PC-3 (cell line): ENCODE data around the gene GH1.

ENCODE experiments used
- EZH2 ChIP-seq: fragments of 300-600 bp; sonication (generic); IDR thresholded peaks from one replicate; pipeline ENCODE4 v1.6.1; 2017; ENCODE audit warnings: antibody characterized with exemption, mild to moderate bottlenecking, low read length; ENCODE audit not compliant: unreplicated experiment
- TF ChIP-seq, protein P1 (sequence below): fragments of 300-600 bp; sonication (generic); conservative IDR thresholded peaks from 2 replicates; pipeline ENCODE4 v1.5.1; 2017; ENCODE audit warnings: antibody characterized with exemption, low read depth, mild to moderate bottlenecking, low read length

DNA sequence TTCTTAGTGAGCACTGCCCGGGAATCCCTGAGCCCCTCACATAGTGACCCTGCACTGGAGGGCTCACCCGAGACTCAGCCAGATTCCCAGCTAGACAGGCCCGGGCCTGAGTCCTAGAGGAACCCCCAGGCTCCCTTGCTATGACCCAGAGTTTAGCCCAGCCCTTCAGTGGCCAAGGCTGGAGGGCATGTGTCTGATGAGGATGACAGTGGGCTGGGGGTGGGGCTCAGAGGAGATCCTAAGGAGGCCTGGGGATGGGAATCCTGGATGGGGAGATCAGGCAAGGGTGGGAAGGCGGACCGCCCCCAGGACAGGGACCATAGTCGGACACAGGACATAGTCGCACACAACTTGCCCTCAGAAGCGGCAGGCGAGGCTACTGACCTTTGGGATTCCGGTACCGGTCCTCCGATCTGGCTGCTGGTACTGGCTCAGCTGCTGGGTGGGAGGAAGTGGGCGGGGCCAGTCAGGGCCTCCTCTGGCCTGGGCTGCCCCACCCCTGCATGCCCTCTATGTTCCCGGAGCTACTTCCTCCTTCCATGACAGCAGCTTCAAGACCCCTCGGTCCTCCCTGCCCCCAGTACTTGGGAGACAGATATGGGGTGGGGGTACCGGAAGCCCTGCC, 12.4 kb upstream of the GH1 start:
- TF ChIP-seq, protein P1, sequence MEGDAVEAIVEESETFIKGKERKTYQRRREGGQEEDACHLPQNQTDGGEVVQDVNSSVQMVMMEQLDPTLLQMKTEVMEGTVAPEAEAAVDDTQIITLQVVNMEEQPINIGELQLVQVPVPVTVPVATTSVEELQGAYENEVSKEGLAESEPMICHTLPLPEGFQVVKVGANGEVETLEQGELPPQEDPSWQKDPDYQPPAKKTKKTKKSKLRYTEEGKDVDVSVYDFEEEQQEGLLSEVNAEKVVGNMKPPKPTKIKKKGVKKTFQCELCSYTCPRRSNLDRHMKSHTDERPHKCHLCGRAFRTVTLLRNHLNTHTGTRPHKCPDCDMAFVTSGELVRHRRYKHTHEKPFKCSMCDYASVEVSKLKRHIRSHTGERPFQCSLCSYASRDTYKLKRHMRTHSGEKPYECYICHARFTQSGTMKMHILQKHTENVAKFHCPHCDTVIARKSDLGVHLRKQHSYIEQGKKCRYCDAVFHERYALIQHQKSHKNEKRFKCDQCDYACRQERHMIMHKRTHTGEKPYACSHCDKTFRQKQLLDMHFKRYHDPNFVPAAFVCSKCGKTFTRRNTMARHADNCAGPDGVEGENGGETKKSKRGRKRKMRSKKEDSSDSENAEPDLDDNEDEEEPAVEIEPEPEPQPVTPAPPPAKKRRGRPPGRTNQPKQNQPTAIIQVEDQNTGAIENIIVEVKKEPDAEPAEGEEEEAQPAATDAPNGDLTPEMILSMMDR: no peak
- TF ChIP-seq EZH2: no peak
